ENCODE results near the gene DNAJA4.

GRCh38 chr15:78225783-78226541, 38.4 kb upstream of the DNAJA4 start:
- TF ChIP-seq CTCF (IDR thresholded peaks at IDR 0.05) (no peak), POLR2A (IDR thresholded peaks at IDR 0.05) (no peak)
